ENCODE measurements around the gene NME7.

The NME7 gene

DNA sequence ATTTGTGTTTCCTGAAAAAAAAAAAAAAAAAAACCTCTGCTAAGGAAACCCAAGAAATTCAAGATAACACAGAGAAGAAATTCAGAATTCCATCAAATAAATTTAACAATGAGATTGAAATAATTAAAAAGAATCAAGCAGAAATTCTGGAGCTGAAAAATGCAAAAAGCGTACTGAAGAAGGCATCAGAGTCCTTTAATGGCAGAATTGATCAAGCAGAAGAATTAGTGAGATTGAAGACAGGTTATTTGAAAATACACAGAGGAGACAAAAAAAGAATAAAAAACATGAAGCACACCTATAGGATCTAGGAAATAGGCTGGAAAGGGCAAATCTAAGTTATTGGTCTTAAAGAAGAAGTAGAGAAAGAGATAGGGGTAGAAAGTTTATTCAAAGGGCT, 38.2 kb downstream of the NME7 start:
- Histone ChIP-seq H3K36me3 (ENCODE audit: insufficient read depth, low read length) (no peaks in the 10 kb centered on the region), H3K9ac (ENCODE audit: low read depth, low read length) (no peak overlapping the region), H3K9me3 (ENCODE audit: control insufficient read depth, insufficient read depth, low read length) (no peaks in the 10 kb centered on the region; the same call in 1 of the 2 replicates), H3K4me1 (ENCODE audit: insufficient read depth, low read length) (peaks cover 5% of the 10 kb centered on the region; the same call in 1 of the 2 replicates)

DNA sequence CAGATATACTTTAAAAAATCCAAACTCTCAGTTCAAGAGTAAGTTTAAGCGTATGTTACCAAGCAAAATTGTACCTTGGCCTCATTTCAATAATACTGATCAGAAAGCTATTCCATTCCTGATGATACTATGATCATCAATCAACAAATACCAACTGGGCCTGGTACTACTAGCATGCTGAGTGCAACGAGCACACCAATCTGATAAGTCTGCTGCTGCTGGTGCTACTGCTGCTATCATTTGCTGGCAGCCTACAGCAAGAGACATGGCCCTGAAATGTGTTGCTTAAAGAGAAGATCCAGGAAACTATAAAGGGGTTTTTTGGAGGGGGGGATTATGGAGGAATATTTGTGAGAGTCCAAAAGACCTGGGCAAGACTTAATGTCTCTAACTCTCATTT, 39.7 kb downstream of the NME7 start:
- Histone ChIP-seq H3K9ac (ENCODE audit: low read depth, low read length) (no peak overlapping the region), H3K4me1 (ENCODE audit: insufficient read depth, low read length) (peaks cover 8% of the 10 kb centered on the region; the same call in 1 of the 2 replicates), H3K9me3 (ENCODE audit: control insufficient read depth, insufficient read depth, low read length) (no peaks in the 10 kb centered on the region; the same call in 1 of the 2 replicates), H3K36me3 (ENCODE audit: insufficient read depth, low read length) (no peaks in the 10 kb centered on the region)

DNA sequence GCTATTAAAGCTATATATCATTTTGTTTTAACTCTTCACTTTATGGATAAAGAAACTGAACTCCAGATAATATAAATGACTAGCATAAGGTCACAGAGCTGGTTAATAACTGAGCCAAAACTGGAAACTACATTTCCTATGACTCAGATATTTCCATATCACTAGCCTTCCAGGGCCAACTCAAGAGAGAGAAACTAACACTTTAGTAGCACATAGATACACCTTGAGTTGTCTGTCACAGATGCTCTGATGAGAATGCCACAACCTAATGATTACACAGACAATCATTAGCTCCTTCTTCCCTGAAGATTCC, 40.7 kb downstream of the NME7 start:
- peaks cover 8% of the 10 kb centered on the region; the same call in 1 of the 2 replicates for H3K4me1 ChIP-seq (ENCODE audit: insufficient read depth, low read length)
- no peaks in the 10 kb centered on the region for H3K36me3 ChIP-seq (ENCODE audit: insufficient read depth, low read length)
- H3K9me3 ChIP-seq (ENCODE audit: control insufficient read depth, insufficient read depth, low read length): no peaks in the 10 kb centered on the region; the same call in 1 of the 2 replicates

DNA sequence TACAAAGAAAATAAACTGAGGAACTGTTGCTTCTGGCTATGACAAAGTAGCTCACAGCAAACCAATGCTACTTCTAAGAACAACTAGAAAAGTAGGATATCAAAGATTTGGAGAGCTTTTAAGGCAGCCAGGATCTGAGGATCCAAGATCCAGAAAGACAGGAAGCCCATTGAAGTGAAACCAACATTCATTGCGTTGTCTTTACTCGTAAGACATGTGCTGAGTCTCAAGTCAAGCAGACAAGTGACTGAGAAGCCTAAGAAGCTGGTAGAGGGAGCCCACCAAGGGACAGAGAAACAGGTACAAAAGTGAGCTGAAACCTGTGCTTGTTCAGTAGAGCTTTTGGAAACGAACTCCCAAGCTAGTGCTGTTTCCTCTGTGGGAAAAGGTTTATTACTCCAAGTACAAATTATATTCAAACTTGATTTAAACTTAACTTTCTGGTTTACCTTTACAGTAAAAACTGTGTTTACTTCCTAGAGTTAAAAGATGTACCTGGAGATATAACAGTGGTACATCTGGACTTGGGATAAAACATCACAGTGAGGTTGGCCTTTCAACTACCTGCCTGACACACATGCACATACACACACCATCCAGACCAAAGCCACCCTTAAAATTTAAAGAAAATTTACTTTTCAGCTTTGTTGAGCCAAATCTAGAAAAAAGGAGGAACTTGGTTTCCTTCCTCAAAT, 41.2 kb downstream of the NME7 start:
- H3K36me3 ChIP-seq (ENCODE audit: insufficient read depth, low read length): no peaks in the 10 kb centered on the region
- H3K9ac ChIP-seq (ENCODE audit: low read depth, low read length): no peak overlapping the region
- peaks cover 8% of the 10 kb centered on the region; the same call in 1 of the 2 replicates for H3K4me1 ChIP-seq (ENCODE audit: insufficient read depth, low read length)
- H3K9me3 ChIP-seq (ENCODE audit: control insufficient read depth, insufficient read depth, low read length): no peaks in the 10 kb centered on the region

More for the DNA sequence above, 40.7 kb downstream of the NME7 start:
- no peak overlapping the region for H3K9ac ChIP-seq (ENCODE audit: low read depth, low read length)

DNA sequence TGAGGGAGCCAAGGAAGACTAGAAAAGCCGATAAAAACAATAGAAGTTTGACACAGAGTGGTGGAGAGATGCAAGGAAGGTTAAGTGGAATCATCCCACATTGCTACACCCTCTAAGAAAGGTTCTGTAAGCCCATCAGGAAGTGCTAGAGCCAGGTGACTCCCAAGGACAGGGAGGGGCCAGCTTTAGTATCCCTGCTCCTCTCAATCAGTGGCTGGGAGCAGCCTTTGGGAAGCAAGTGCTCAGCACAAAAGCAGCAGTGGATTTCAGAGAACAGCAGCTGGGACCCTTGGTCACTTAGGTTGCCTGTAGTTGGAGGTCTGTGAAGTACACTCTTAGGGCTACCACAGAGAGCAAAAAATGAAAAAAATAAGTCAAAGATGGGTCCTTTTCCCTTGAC, 42.5 kb downstream of the NME7 start:
- H3K4me1 ChIP-seq (ENCODE audit: insufficient read depth, low read length): peaks cover 8% of the 10 kb centered on the region; the same call in 1 of the 2 replicates
- no peaks in the 10 kb centered on the region for H3K9me3 ChIP-seq (ENCODE audit: control insufficient read depth, insufficient read depth, low read length)
- H3K9ac ChIP-seq (ENCODE audit: low read depth, low read length): no peak overlapping the region
- no peaks in the 10 kb centered on the region for H3K36me3 ChIP-seq (ENCODE audit: insufficient read depth, low read length)

DNA sequence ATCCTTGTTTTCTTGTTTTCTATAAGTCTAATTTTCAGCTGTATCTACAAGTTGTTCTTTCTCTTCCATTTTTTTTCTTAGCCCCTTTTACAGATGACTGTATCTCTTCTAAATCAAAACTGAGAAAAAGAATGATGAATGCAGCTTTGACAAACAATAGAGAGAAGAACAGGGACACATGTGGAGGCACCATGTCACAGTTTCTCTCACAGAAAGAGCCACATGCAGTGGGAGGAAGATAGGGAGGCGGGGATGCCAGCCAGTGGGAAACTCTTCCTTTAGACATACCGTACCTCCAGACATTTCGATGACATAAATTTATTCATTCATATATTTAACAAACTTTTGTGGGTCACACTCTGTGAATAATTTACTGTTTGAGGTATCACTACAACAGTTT, 45.5 kb downstream of the NME7 start:
- no peaks in the 10 kb centered on the region for H3K9me3 ChIP-seq (ENCODE audit: control insufficient read depth, insufficient read depth, low read length)
- H3K36me3 ChIP-seq (ENCODE audit: insufficient read depth, low read length): no peaks in the 10 kb centered on the region
- no peak overlapping the region for H3K9ac ChIP-seq (ENCODE audit: low read depth, low read length)
- H3K4me1 ChIP-seq (ENCODE audit: insufficient read depth, low read length): peaks cover 8% of the 10 kb centered on the region; the same call in 1 of the 2 replicates

DNA sequence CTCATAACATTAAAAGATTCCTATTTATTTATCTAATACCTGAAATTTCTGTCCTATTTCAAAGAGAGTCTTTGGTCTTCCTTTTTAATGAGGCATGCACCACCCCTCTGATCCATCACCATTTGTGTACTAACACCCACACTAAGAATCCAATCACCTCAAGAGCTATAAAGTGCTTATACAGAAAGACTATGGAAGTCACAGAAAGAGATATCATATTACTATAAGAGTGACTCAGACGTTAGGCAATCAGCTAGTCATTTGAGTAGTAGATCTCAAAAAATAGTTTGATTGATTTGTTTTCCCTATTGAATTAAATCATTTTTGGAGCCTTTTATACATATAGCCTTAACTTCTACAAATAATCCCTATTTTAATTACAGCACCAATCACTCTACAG, 46.1 kb downstream of the NME7 start:
- H3K9me3 ChIP-seq (ENCODE audit: control insufficient read depth, insufficient read depth, low read length): no peaks in the 10 kb centered on the region
- no peak overlapping the region for H3K9ac ChIP-seq (ENCODE audit: low read depth, low read length)
- no peaks in the 10 kb centered on the region for H3K36me3 ChIP-seq (ENCODE audit: insufficient read depth, low read length)
- H3K4me1 ChIP-seq (ENCODE audit: insufficient read depth, low read length): peaks cover 8% of the 10 kb centered on the region; the same call in 1 of the 2 replicates

DNA sequence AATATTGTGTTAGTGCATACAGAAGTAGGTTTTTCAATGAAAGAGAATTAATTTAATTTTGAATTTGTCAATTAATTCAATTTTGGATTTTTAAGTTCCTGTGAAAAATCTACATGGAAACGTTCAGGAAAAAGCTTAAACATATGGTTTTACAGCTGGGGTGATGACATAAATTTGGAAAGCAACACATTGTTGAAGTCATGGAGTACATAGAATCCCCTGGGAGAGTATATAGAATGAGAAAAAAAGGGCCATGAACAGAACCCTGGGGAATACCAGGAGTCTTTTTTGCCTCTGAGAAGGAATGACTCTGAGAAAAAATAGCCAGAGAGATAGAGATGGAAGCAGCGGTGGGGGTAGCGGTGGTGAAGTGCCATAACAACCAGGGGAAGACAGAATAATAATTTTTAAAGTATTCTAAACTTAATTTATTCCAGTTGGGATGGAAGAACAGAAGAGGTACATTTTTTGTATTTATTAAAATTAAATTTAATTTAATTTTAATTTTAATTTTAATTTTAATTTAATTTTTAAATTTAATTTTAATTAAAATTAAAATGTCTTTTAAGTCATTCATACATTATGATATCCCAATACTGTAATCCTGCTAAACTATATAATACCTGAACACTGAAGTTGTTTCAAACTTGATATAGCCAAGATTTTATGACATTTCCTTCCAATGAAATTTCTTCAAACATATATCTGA, 48.9 kb downstream of the NME7 start:
- H3K9ac ChIP-seq (ENCODE audit: low read depth, low read length): no peak overlapping the region
- no peaks in the 10 kb centered on the region for H3K9me3 ChIP-seq (ENCODE audit: control insufficient read depth, insufficient read depth, low read length)
- H3K4me1 ChIP-seq (ENCODE audit: insufficient read depth, low read length): no peaks in the 10 kb centered on the region
- no peaks in the 10 kb centered on the region for H3K36me3 ChIP-seq (ENCODE audit: insufficient read depth, low read length)

DNA sequence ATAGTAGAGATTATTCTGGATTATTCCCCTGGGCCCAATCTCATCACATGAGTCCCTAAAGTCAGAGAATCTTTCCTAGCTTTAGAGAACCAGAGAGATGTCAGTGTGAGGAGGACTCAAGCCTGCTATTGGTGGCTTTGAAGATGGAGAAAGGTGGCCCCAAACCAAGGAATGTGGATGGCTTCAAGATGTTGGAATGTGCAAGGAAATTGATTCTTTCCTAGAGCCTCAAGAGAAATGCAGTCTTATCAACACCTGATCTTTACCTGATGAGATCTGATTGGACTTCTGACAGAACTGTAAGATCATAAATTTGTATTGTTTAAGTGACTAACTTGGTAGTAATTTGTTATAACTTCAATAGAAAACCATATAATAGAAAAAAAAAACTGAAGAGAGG, 51.0 kb downstream of the NME7 start:
- no peaks in the 10 kb centered on the region for H3K9me3 ChIP-seq (ENCODE audit: control insufficient read depth, insufficient read depth, low read length)
- H3K4me1 ChIP-seq (ENCODE audit: insufficient read depth, low read length): peaks cover 4% of the 10 kb centered on the region; the same call in 1 of the 2 replicates
- H3K9ac ChIP-seq (ENCODE audit: low read depth, low read length): no peak overlapping the region
- H3K36me3 ChIP-seq (ENCODE audit: insufficient read depth, low read length): no peaks in the 10 kb centered on the region

DNA sequence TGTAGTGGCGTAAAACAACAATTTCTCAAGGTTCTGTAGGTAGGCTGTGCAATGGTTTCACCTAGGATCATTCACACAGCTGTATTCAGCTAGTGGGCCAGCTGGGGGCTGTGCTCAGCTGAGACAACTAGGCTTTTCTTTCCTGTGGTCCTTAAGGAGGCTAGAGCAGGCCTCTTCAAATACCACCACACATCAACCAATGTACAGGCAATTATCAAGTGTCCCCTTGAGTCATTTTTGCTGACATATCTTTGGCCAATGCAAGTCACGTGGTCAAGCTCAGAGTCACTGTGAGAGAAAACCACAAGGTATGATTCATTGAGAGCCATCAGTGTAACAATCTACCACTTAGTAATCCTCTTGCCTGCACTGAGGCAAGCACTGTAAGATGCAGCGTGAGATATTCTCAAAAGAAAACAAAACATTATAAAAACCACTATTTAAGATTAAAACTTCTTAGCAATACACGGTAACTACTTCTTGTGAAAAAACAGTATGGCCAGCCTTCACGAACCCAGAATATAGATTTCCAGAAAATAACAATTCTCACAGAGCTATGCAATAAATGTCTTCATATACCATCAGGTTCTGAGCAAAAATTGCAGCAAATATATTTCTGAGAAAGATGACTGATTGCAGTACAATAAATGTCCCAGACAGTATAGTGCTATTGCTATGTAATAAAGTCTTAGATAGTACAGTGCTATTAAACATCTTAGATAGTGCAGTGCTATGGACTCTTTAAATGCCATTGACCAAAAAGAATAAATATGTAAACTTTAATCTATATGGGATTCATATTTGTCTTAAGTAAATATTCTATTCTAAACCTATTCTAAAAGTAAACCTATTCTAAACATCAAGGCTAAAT, 55.3 kb downstream of the NME7 start:
- Histone ChIP-seq H3K4me1 (ENCODE audit: insufficient read depth, low read length) (peaks cover 4% of the 10 kb centered on the region; the same call in 1 of the 2 replicates), H3K9me3 (ENCODE audit: control insufficient read depth, insufficient read depth, low read length) (no peaks in the 10 kb centered on the region; the same call in 1 of the 2 replicates), H3K9ac (ENCODE audit: low read depth, low read length) (no peak overlapping the region), H3K36me3 (ENCODE audit: insufficient read depth, low read length) (no peaks in the 10 kb centered on the region)

DNA sequence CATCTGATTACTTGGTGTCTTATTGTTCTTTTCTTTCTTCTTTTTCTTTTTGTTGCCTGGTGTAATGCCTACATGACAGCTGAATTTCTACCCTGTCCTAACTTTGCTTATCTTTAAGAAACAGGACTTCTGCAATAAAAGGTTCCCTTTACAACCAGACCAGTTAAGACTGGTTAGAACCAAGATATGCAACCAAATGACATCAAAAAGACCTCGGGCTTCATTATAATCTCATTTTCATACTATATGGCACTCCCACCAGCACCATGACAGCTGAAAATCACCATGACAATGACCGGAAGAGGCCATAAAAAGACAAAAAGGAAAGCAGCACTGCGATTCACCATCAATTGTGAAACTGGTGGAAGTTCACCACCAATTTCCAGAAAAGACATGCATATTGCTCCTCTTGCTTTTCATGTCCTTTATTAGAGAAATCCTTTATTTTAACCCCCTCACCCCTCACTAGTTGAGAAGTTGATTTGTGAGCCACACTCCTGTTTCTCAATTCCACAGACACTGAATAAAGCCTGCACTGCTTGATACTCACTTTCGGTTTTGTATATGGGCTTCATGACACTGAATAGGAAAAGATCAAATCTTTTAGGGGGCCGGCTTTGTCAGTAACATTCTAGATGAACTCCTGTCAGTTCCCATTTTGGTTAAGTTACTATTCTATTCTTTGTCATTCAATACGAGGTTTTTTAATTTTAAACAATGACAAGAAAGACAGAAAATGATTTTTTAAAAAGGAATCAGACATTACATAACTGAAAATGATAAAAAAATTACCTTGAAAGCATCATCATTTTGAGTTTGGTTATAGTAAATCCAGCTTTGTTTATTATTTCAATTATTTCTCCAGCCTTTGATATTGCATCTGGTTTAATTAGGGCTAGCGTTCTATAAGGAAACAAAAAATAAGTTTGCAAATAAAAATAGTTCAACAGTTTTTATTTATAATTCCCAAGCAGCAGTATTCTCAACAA, 58.1 kb downstream of the NME7 start:
- peaks cover 4% of the 10 kb centered on the region; the same call in 1 of the 2 replicates for H3K4me1 ChIP-seq (ENCODE audit: insufficient read depth, low read length)

DNA sequence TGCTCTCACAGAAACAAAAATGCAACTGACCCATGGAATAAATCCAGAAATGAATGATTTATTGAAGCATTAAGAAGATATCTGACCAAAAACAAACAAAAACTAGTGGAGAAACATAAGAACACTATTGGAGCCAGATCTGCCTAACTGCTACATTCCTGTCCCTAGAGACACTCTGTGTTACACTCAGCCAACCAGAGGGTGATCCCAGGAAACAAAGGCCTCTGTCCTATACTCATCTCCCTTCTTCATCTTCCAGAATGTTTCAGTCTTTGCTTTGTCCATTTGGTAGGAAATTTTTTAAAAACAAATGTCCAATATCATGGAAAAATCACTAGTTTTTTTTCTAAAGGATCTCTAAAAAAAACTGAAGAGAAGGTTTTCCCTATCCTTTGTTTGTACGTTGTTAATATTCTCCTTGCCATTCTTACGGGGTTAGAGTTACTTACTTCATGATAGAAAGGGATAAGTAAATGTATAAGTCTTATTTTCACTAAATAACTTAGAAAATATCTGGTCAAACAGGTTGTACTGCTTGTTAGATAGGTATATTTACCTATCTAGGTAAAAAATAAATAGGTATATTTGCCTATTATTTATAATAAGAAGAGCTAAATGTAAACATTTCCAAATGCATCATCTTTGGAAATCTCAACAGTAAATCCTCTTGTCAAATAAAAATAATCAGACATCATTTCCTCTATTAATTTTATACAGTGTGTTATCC, 59.1 kb downstream of the NME7 start:
- Histone ChIP-seq H3K4me1 (ENCODE audit: insufficient read depth, low read length) (peaks cover 4% of the 10 kb centered on the region; the same call in 1 of the 2 replicates), H3K36me3 (ENCODE audit: insufficient read depth, low read length) (no peaks in the 10 kb centered on the region), H3K9ac (ENCODE audit: low read depth, low read length) (no peak overlapping the region)

More for the DNA sequence above, 58.1 kb downstream of the NME7 start:
- H3K9ac ChIP-seq (ENCODE audit: low read depth, low read length): no peak overlapping the region
- no peaks in the 10 kb centered on the region for H3K36me3 ChIP-seq (ENCODE audit: insufficient read depth, low read length)
- no peaks in the 10 kb centered on the region; the same call in 1 of the 2 replicates for H3K9me3 ChIP-seq (ENCODE audit: control insufficient read depth, insufficient read depth, low read length)

DNA sequence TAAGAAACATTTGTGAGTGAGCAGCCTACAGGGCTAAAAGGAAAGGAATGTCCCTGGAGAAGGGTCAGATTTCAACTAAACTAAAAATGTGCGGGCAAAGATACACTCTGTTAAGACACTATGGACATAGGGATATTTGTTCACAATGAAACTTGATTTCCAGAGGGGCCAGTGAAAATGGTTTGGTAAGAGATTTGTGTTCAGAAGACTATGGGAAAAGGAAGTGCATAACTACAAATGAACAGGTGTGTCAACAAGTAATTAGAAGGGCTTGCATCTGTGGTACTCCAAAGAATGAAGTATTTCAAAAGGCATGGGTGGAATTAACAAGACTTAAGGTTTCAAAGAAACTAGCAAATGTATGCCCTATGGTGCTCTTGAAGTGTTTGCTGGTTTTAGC, 60.4 kb downstream of the NME7 start:
- H3K36me3 ChIP-seq (ENCODE audit: insufficient read depth, low read length): no peaks in the 10 kb centered on the region
- no peaks in the 10 kb centered on the region; the same call in 1 of the 2 replicates for H3K9me3 ChIP-seq (ENCODE audit: control insufficient read depth, insufficient read depth, low read length)
- H3K4me1 ChIP-seq (ENCODE audit: insufficient read depth, low read length): peaks cover 4% of the 10 kb centered on the region; the same call in 1 of the 2 replicates
- no peak overlapping the region for H3K9ac ChIP-seq (ENCODE audit: low read depth, low read length)

More for the DNA sequence above, 59.1 kb downstream of the NME7 start:
- no peaks in the 10 kb centered on the region; the same call in 1 of the 2 replicates for H3K9me3 ChIP-seq (ENCODE audit: control insufficient read depth, insufficient read depth, low read length)

Data from ES-I3 (cell line).